ES-I3 (cell line): ENCODE measurements around the gene SLC8A1.

Experiments used
- H3K36me3 ChIP-seq: 2 replicates; pipeline ENCODE4 v1.6.1; 2013; ENCODE audit warnings: mild to moderate bottlenecking, low read length, control low read depth, moderate library complexity; ENCODE audit not compliant: insufficient read depth
- H3K4me1 ChIP-seq: 2 replicates; pipeline ENCODE4 v1.6.1; 2013; ENCODE audit warnings: mild to moderate bottlenecking, control low read depth, low read length; ENCODE audit not compliant: insufficient read depth
- H3K9ac ChIP-seq: 2 replicates; pipeline ENCODE4 v1.6.1; 2013; ENCODE audit warnings: low read depth, mild to moderate bottlenecking, low read length, moderate library complexity
- H3K9me3 ChIP-seq: 2 replicates; pipeline ENCODE4 v1.6.1; 2013; ENCODE audit warnings: mild to moderate bottlenecking, low read length, moderate library complexity; ENCODE audit not compliant: control insufficient read depth, insufficient read depth

The SLC8A1 gene

GRCh38 chr2:40276076-40276475 is 175.8 kb downstream of the SLC8A1 start:
- no peak overlapping the region for H3K9ac ChIP-seq
- peaks cover 3% of the 10 kb centered on the region; the same call in 1 of the 2 replicates for H3K4me1 ChIP-seq
- no peaks in the 10 kb centered on the region for H3K9me3 ChIP-seq
- no peaks in the 10 kb centered on the region for H3K36me3 ChIP-seq

DNA sequence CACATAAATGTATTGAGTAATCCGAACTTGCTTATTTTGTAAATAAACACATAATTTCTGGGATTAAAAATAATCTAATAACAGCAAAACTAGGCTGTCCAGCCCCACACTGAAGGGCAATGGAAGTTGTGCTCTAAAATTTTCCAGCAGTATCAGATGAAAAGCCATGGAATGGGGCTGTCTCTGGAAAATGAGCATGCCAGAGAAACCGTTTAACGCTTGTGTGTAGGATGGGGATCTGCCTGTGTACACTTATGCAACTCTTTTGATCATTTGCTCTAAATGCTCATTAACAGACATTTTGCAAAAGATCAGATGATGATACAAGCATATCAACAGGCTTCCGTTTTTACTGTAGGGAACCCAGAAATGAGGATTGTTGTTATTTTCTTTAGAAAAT is 177.6 kb downstream of the SLC8A1 start:
- H3K9me3 ChIP-seq = no peaks in the 10 kb centered on the region
- no peaks in the 10 kb centered on the region for H3K36me3 ChIP-seq
- 0 out of 2 replicates have a peak, but pooled peaks cover 3% of the 10 kb centered on the region for H3K4me1 ChIP-seq
- H3K9ac ChIP-seq = no peak overlapping the region

- Histone ChIP-seq H3K4me1 (0 out of 2 replicates have a peak, but pooled peaks cover 3% of the 10 kb centered on the region), H3K9ac (no peak overlapping the region), H3K36me3 (no peaks in the 10 kb centered on the region), H3K9me3 (no peaks in the 10 kb centered on the region)
Measured at GRCh38 chr2:40273734-40274182, 178.1 kb downstream of the SLC8A1 start.

DNA sequence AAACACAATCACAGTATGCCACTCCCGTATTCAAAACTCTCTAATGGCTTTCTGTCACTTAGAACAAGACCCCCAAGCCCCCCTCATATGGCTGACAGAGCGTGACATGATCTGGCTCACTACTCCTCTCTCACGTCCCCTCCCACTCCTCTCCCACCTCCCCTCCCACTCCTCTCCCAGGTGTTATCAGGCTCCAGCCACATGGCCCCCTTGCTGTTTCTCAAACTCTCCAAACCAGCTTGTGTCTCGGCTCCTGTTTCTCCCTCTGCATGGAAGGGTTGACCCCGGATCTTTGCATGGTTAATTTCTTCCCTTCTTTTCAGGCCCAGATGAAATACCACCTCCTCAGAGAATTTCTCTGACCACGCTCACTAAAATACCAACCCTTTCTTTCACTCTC is 180.8 kb downstream of the SLC8A1 start:
- 0 out of 2 replicates have a peak, but pooled peaks cover 3% of the 10 kb centered on the region for H3K4me1 ChIP-seq
- no peak overlapping the region for H3K9ac ChIP-seq
- H3K9me3 ChIP-seq = no peaks in the 10 kb centered on the region
- no peaks in the 10 kb centered on the region for H3K36me3 ChIP-seq

- H3K9me3 ChIP-seq = no peaks in the 10 kb centered on the region
- no peak overlapping the region for H3K9ac ChIP-seq
- H3K4me1 ChIP-seq = 0 out of 2 replicates have a peak, but pooled peaks cover 3% of the 10 kb centered on the region
- H3K36me3 ChIP-seq = no peaks in the 10 kb centered on the region
Measured at GRCh38 chr2:40270372-40270771, 181.5 kb downstream of the SLC8A1 start.

GRCh38 chr2:40268566-40268965 is 183.3 kb downstream of the SLC8A1 start:
- Histone ChIP-seq H3K4me1 (0 out of 2 replicates have a peak, but pooled peaks cover 3% of the 10 kb centered on the region), H3K36me3 (no peaks in the 10 kb centered on the region), H3K9me3 (no peaks in the 10 kb centered on the region), H3K9ac (no peak overlapping the region)

DNA sequence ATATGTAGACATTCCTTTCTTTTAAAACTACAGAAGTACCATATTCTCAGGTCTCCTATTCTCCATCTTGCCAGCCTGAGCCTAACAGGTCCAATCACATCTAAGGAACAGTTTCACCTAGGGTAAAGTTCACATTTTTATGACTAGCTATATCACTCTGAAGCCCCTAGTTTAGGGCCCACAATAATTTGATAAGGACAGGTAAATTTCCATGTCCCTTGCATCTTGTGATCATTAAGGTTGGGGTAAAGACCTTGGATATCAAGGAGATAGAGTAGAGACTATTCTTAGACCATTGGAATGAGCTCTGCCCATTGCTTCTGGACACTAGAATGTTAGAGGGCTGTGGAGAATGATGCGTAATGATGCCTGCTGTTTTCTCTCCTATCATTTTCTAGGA is 185.7 kb downstream of the SLC8A1 start:
- Histone ChIP-seq H3K36me3 (no peaks in the 10 kb centered on the region), H3K9me3 (no peaks in the 10 kb centered on the region), H3K4me1 (0 out of 2 replicates have a peak, but pooled peaks cover under 1% of the 10 kb centered on the region), H3K9ac (no peak overlapping the region)

DNA sequence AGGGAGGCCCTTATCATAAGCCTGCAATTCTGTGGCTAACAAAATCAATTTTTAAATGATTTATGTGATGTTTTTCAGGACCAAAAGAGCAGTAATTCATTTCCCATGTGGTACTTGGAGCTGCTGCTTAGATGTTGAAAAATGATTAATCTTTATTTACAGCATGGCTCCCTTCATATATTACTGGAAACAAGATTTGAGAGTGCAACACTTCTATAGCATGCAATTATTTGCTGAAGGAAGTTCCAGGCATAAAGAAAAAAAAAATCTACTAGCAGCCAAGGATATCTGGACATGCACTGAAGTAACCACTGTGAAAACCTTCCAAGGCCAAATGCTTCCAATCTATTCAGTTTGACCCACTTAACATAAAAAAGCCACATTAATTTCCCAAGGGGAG is 186.3 kb downstream of the SLC8A1 start:
- Histone ChIP-seq H3K36me3 (no peaks in the 10 kb centered on the region), H3K4me1 (no peaks in the 10 kb centered on the region), H3K9ac (no peak overlapping the region), H3K9me3 (no peaks in the 10 kb centered on the region)

- no peak overlapping the region for H3K9ac ChIP-seq
- H3K4me1 ChIP-seq = no peaks in the 10 kb centered on the region
- no peaks in the 10 kb centered on the region for H3K9me3 ChIP-seq
- no peaks in the 10 kb centered on the region for H3K36me3 ChIP-seq
Measured at GRCh38 chr2:40261042-40261441, 190.8 kb downstream of the SLC8A1 start.

- Histone ChIP-seq H3K9ac (no peak overlapping the region), H3K36me3 (no peaks in the 10 kb centered on the region), H3K9me3 (no peaks in the 10 kb centered on the region), H3K4me1 (no peaks in the 10 kb centered on the region)
Measured at GRCh38 chr2:40260437-40260836, 191.5 kb downstream of the SLC8A1 start.

- no peaks in the 10 kb centered on the region for H3K36me3 ChIP-seq
- H3K4me1 ChIP-seq = no peaks in the 10 kb centered on the region
- no peaks in the 10 kb centered on the region for H3K9me3 ChIP-seq
- H3K9ac ChIP-seq = no peak overlapping the region
Measured at GRCh38 chr2:40259900-40260299, 192.0 kb downstream of the SLC8A1 start.

- no peak overlapping the region for H3K9ac ChIP-seq
Measured at GRCh38 chr2:40258135-40258457, 193.8 kb downstream of the SLC8A1 start.

DNA sequence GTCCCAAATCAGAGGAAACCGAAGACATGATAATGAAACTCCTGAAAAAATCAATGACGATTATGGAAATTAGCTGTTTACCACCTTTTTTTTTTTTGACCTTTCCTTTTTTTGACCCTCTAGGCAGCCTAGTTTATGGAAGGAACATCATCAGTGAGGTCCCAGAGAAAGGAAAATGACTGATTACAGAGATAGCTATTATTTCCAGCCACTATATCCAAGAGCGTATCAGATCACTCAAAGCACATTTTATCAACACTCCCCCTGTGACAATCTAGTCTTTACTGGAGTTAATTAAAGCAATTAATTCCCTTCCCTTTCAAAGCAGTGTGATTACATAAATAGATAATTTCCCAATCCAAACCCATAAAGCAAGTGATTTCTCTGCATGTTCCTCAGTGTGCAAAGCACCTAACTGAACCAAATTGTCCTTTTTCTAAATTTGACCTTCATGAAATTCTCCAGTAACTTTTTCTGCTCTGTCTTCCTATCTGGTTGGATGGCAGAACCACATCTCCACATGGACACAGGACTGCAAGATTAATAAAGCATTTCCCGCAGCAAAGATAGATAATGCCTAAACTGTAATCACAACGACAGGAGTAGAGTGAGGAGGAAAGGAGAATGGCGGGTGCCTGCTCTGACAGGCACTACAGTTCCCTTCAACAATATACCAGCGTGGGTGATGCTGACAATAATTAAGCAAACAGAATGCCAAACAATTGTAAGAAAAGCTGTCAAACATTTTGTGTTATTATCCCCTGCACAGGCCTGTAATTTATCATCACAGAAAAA is 194.4 kb downstream of the SLC8A1 start:
- Histone ChIP-seq H3K9me3 (no peaks in the 10 kb centered on the region), H3K9ac (no peak overlapping the region), H3K4me1 (no peaks in the 10 kb centered on the region), H3K36me3 (no peaks in the 10 kb centered on the region)

More at GRCh38 chr2:40258135-40258457, 193.8 kb downstream of the SLC8A1 start:
- Histone ChIP-seq H3K9me3 (no peaks in the 10 kb centered on the region), H3K4me1 (no peaks in the 10 kb centered on the region), H3K36me3 (no peaks in the 10 kb centered on the region)

DNA sequence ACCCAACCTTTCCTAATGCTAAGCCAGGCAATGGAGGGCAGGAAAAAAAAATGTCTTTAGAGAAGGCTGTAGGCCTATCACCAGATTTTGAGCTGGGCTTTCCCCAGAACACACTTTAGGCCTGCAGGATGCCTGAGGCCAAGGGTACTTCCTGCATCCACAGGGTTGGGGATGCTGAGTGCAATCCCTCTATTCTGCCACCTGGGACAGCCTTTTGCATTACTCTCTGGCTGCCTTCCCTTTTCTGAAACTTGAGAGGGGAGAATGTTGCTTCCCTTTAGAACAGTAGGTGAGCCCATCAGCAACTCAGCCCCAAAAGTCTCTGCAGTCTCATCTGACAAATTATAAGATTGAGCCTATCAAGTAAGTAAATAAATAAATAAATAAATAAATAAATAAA is 195.2 kb downstream of the SLC8A1 start:
- no peaks in the 10 kb centered on the region for H3K4me1 ChIP-seq
- no peaks in the 10 kb centered on the region for H3K9me3 ChIP-seq
- no peaks in the 10 kb centered on the region for H3K36me3 ChIP-seq
- no peak overlapping the region for H3K9ac ChIP-seq

DNA sequence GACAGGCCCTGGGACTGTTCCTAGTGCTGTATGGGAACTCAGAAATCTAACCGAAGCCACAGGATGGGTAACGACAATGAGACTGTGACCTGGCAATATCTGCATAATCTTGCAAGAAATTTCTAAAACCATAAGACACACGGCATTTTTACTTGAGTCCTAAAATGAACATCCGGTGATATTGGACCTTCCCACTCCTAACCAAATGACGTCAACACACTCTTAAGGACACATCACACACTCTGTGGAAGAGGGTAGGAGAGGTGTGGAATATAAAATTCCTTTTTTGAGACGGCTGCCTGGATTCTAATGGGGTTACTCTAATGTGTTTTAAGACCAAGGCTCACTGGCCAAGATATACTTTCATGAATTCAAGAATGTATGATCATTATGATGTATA is 195.9 kb downstream of the SLC8A1 start:
- Histone ChIP-seq H3K9me3 (no peaks in the 10 kb centered on the region), H3K9ac (no peak overlapping the region), H3K36me3 (no peaks in the 10 kb centered on the region), H3K4me1 (no peaks in the 10 kb centered on the region)
